ENCODE measurements around the gene CPNE5. TPM values are rescaled to one million over a fixed set of nuclear protein-coding genes. Genes with fewer than 3 reads are reported as not detected.

The CPNE5 gene
- total RNA-seq, 6 experiments from 2014 or later, result 0.12 to 0.84 (median 0.23) TPM

- H3K36me3 ChIP-seq, result no peaks in the 10 kb centered on the region
- WGBS (ENCODE audit: insufficient coverage, low coverage, low lambda C conversion rate, missing lambda C conversion rate), result 90% methylated on average over 12 of the region's 12 CpGs
- H3K27me3 ChIP-seq, result no peaks in the 10 kb centered on the region
- no peak for DNase-seq
- no peak for TF ChIP-seq POLR2A (IDR thresholded peaks at IDR 0.05)
- no peak for TF ChIP-seq CTCF (IDR thresholded peaks at IDR 0.05)
- H3K4me3 ChIP-seq, result no peak overlapping the region
- H3K27ac ChIP-seq, result no peak overlapping the region
- no peaks in the 10 kb centered on the region for H3K4me1 ChIP-seq
- ATAC-seq, result no peak
- no peaks in the 10 kb centered on the region for H3K9me3 ChIP-seq
- intact Hi-C loops (cut with DNase I), result no loop called here
Measured at GRCh38 chr6:36863670-36864540, 24.7 kb upstream of the CPNE5 start.

GRCh38 chr6:36862848-36863382 is 23.7 kb upstream of the CPNE5 start:
- H3K4me1 ChIP-seq, result no peaks in the 10 kb centered on the region
- H3K27ac ChIP-seq, result no peak overlapping the region
- H3K27me3 ChIP-seq, result no peaks in the 10 kb centered on the region
- no peak for ATAC-seq
- H3K4me3 ChIP-seq, result no peak overlapping the region
- H3K36me3 ChIP-seq, result no peaks in the 10 kb centered on the region
- H3K9me3 ChIP-seq, result no peaks in the 10 kb centered on the region
- WGBS (ENCODE audit: insufficient coverage, low coverage, low lambda C conversion rate, missing lambda C conversion rate), result 94% methylated on average over 4 of the region's 4 CpGs
- TF ChIP-seq POLR2A (IDR thresholded peaks at IDR 0.05) (no peak), CTCF (IDR thresholded peaks at IDR 0.05) (no peak)
- intact Hi-C loops (cut with DNase I), result no loop called here
- no peak for DNase-seq

- intact Hi-C loops (cut with DNase I), result no loop called here
- Histone ChIP-seq H3K4me1 (no peaks in the 10 kb centered on the region), H3K36me3 (no peaks in the 10 kb centered on the region), H3K4me3 (no peak overlapping the region), H3K27ac (no peak overlapping the region), H3K9me3 (no peaks in the 10 kb centered on the region), H3K27me3 (no peaks in the 10 kb centered on the region)
- DNase-seq, result no peak
- no peak for TF ChIP-seq CTCF (IDR thresholded peaks at IDR 0.05)
- no peak for TF ChIP-seq POLR2A (IDR thresholded peaks at IDR 0.05)
- 89% methylated on average over 6 of the region's 8 CpGs for whole genome bisulfite sequencing (ENCODE audit: insufficient coverage, low coverage, low lambda C conversion rate, missing lambda C conversion rate)
- ATAC-seq, result no peak
Measured at GRCh38 chr6:36862164-36862847, 23.1 kb upstream of the CPNE5 start.

GRCh38 chr6:36860126-36860525 is 20.9 kb upstream of the CPNE5 start:
- intact Hi-C loops (cut with DNase I), result no loop called here
- peaks cover 0 to 6% (median 4%) of the 10 kb centered on the region in 4 donors for H3K36me3 ChIP-seq
- peak in 1 of 3 donors; percentile 14 for DNase-seq

More at GRCh38 chr6:36860126-36860525, 20.9 kb upstream of the CPNE5 start:
- WGBS (ENCODE audit: insufficient coverage, low coverage, low lambda C conversion rate, missing lambda C conversion rate), result 97% methylated on average over 7 of the region's 7 CpGs
- no peak overlapping the region for H3K4me3 ChIP-seq
- ATAC-seq, result no peak
- no peaks in the 10 kb centered on the region for H3K27me3 ChIP-seq
- no peak overlapping the region for H3K27ac ChIP-seq
- H3K4me1 ChIP-seq, result no peaks in the 10 kb centered on the region
- no peaks in the 10 kb centered on the region for H3K9me3 ChIP-seq
- TF ChIP-seq CTCF (IDR thresholded peaks at IDR 0.05) (no peak), POLR2A (IDR thresholded peaks at IDR 0.05) (no peak)
